GM19463 (cell line): Measurements from ENCODE around the gene RNASE13.
"Not testable (repeated sequence)": the region's sequence is repeated elsewhere in the genome, so short reads cannot be mapped to it uniquely, and the experiment has no call there.

Experiments
- ATAC-seq: cut with Tn5 transposase; IDR thresholded peaks from one replicate; pipeline ENCODE4 v1.9.1; 2021; ENCODE audit warnings: mild to moderate bottlenecking, moderate library complexity; ENCODE audit not compliant: unreplicated experiment

RNASE13 gene

GRCh38 chr14:21023817-21024584 is 10.6 kb downstream of the RNASE13 start:
- ATAC-seq = no peak

- ATAC-seq = no peak
Observed at GRCh38 chr14:21023174-21023573, 11.4 kb downstream of the RNASE13 start.

- no peak for ATAC-seq
Observed at GRCh38 chr14:21022686-21023085, 11.9 kb downstream of the RNASE13 start.

- no peak for ATAC-seq
Observed at GRCh38 chr14:21020977-21021545, 13.5 kb downstream of the RNASE13 start.

GRCh38 chr14:21019366-21019765 is 15.2 kb downstream of the RNASE13 start:
- no peak for ATAC-seq

GRCh38 chr14:21018781-21019180 is 15.8 kb downstream of the RNASE13 start:
- ATAC-seq = no peak

- no peak for ATAC-seq
Observed at GRCh38 chr14:21018286-21018685, 16.3 kb downstream of the RNASE13 start.

- no peak for ATAC-seq
Observed at GRCh38 chr14:21017528-21018245, 16.9 kb downstream of the RNASE13 start.

- ATAC-seq = no peak
Observed at GRCh38 chr14:21016413-21017190, 18.0 kb downstream of the RNASE13 start.

- ATAC-seq = no peak
Observed at GRCh38 chr14:21015312-21015711, 19.3 kb downstream of the RNASE13 start.

GRCh38 chr14:21014761-21015190 is 19.8 kb downstream of the RNASE13 start:
- ATAC-seq = peak; percentile 45

- ATAC-seq = no peak
Observed at GRCh38 chr14:21011136-21011535, 23.5 kb downstream of the RNASE13 start.

- ATAC-seq = not testable (repeated sequence)
Observed at GRCh38 chr14:21009721-21010120, 24.9 kb downstream of the RNASE13 start.

- no peak for ATAC-seq
Observed at GRCh38 chr14:21003788-21004346, 30.7 kb downstream of the RNASE13 start.

GRCh38 chr14:21001218-21001617 is 33.4 kb downstream of the RNASE13 start:
- ATAC-seq = no peak

GRCh38 chr14:20999591-20999990 is 35.0 kb downstream of the RNASE13 start:
- ATAC-seq = no peak

- no peak for ATAC-seq
Observed at GRCh38 chr14:20998674-20999366, 35.8 kb downstream of the RNASE13 start, which contains the start of gene SLC39A2. TSS of gene SLC39A2 (plus strand) at chr14:20999293. CDS start at chr14:20999447, 154 bp downstream.

GRCh38 chr14:20998139-20998538 is 36.5 kb downstream of the RNASE13 start:
- no peak for ATAC-seq

- ATAC-seq = no peak
Observed at GRCh38 chr14:20997564-20997963, 37.0 kb downstream of the RNASE13 start.

GRCh38 chr14:20997115-20997514 is 37.5 kb downstream of the RNASE13 start:
- no peak for ATAC-seq
